Muscle of leg (tissue), 11 donors: Measurements from ENCODE around the gene RAB6C. TPM values are rescaled to one million over a fixed set of nuclear protein-coding genes. Genes with fewer than 3 reads are reported as not detected.
"Not testable (repeated sequence)": the region's sequence is repeated elsewhere in the genome, so short reads cannot be mapped to it uniquely, and the experiment has no call there.

ENCODE experiments used
- DNase-seq: peaks from one replicate; pipeline ENCODE4 v3.0.0; 2013
- H3K27ac ChIP-seq: one replicate; pipeline ENCODE4 v1.5.1; 2013; ENCODE audit warnings: mild to moderate bottlenecking, low read length, control low read depth
- H3K27me3 ChIP-seq: one replicate; pipeline ENCODE4 v1.6.1; 2013; ENCODE audit warnings: low read length; ENCODE audit not compliant: control insufficient read depth, insufficient read depth
- H3K36me3 ChIP-seq: one replicate; pipeline ENCODE4 v1.6.1; 2013; ENCODE audit warnings: low read length; ENCODE audit not compliant: control insufficient read depth, insufficient read depth
- H3K4me1 ChIP-seq: one replicate; pipeline ENCODE4 v1.6.1; 2013; ENCODE audit warnings: low read length; ENCODE audit not compliant: control insufficient read depth, insufficient read depth
- H3K4me3 ChIP-seq: one replicate; pipeline ENCODE4 v1.5.1; 2013; ENCODE audit warnings: low read length, control low read depth
- H3K9me3 ChIP-seq: replicated peaks from 2 replicates; pipeline ENCODE4 v1.6.1; 2013; ENCODE audit warnings: low read depth, low read length; ENCODE audit not compliant: control insufficient read depth
- WGBS: methylation state at CpG from one replicate; pipeline ENCODE4 v1.1.5; 2013; ENCODE audit warnings: missing lambda C conversion rate; ENCODE audit not compliant: insufficient coverage; 5-methylcytosine and 5-hydroxymethylcytosine counted together
- polyA plus RNA-seq, 8 donors: library from polyadenylated mRNA; unstranded; fragments of 120-200 nt; gene quantifications; one replicate each; pipeline versions ENCODE4 v1.2.1 to v1.2.3, GENCODE V29; 2013; ENCODE audit warnings: inconsistent platforms in 1 of 8, low replicate concordance in 1 of 8; ENCODE audit not compliant: insufficient read length in 8 of 8, insufficient read depth in 1 of 8
- total RNA-seq: library from RNA; stranded (reverse); fragments of 120-200 nt; gene quantifications from one replicate; pipeline ENCODE4 v1.2.4, GENCODE V29; 2013

RAB6C gene
- total and polyA plus RNA-seq, 9 donors, result 0.09 to 0.99 (median 0.54) TPM; not detected in 1

- H3K27ac ChIP-seq, H3K9me3 ChIP-seq, H3K4me1 ChIP-seq, DNase-seq, H3K36me3 ChIP-seq, H3K4me3 ChIP-seq: not testable (repeated sequence)
- H3K27me3 ChIP-seq, result peaks cover 12% of the 10 kb centered on the region
- no CpG with 5 or more reads among the region's 49 CpGs for WGBS
Observed at GRCh38 chr2:129992415-129993006, 13.0 kb downstream of the RAB6C start.

- H3K4me3 ChIP-seq, DNase-seq, H3K9me3 ChIP-seq, H3K4me1 ChIP-seq, H3K27ac ChIP-seq, H3K36me3 ChIP-seq: not testable (repeated sequence)
- 29% methylated on average over 15 of the region's 20 CpGs for WGBS
- H3K27me3 ChIP-seq, result peaks cover 12% of the 10 kb centered on the region
Observed at GRCh38 chr2:129993151-129993550, 13.7 kb downstream of the RAB6C start.

GRCh38 chr2:129996657-129997237 is 17.3 kb downstream of the RAB6C start:
- H3K27ac ChIP-seq, H3K36me3 ChIP-seq, DNase-seq, H3K4me3 ChIP-seq, H3K9me3 ChIP-seq, H3K4me1 ChIP-seq: not testable (repeated sequence)
- peaks cover 10% of the 10 kb centered on the region for H3K27me3 ChIP-seq
- WGBS, result 71% methylated on average over 1 of the region's 2 CpGs

GRCh38 chr2:129998771-129999170 is 19.3 kb downstream of the RAB6C start:
- H3K36me3 ChIP-seq, H3K27ac ChIP-seq, H3K4me1 ChIP-seq, DNase-seq, H3K9me3 ChIP-seq, H3K27me3 ChIP-seq, H3K4me3 ChIP-seq: not testable (repeated sequence)
- WGBS, result 79% methylated on average over 4 of the region's 6 CpGs

- peak; percentile 3 for DNase-seq
- H3K27ac ChIP-seq, H3K9me3 ChIP-seq, H3K4me1 ChIP-seq, H3K27me3 ChIP-seq, H3K4me3 ChIP-seq, H3K36me3 ChIP-seq: not testable (repeated sequence)
- WGBS, result 4% methylated on average over 19 of the region's 42 CpGs
Observed at GRCh38 chr2:130005862-130006261, 26.4 kb downstream of the RAB6C start.

DNA sequence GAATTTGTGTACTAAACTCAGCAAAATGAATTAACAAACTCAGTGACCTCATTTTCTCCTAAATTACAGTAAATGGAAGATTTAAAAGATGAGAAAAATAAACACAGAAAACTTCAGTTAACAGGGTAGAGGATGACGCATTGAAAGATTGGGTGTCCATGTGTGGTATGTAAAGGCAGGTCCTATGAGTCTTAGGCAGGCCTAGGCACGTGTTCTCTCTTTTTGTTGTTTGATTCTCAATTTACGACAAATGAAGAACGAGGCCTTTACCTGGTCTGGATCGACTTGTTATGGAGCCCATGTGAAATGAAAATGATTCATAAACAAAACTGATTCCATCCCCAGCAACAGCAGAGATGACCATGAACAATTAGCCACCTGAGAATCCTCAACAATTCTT is 37.2 kb downstream of the RAB6C start:
- not testable (repeated sequence) for H3K4me1 ChIP-seq, H3K27me3 ChIP-seq, H3K4me3 ChIP-seq, H3K9me3 ChIP-seq, DNase-seq, H3K27ac ChIP-seq, H3K36me3 ChIP-seq
- 86% methylated on average over 1 of the region's 5 CpGs for WGBS

- no peaks in the 10 kb centered on the region for H3K4me1 ChIP-seq
- no peak for DNase-seq
- WGBS, result 40% methylated on average over 1 of the region's 2 CpGs
- no peaks in the 10 kb centered on the region for H3K36me3 ChIP-seq
- peaks cover 5% of the 10 kb centered on the region for H3K9me3 ChIP-seq
- H3K27me3 ChIP-seq, result no peaks in the 10 kb centered on the region
- no peak overlapping the region for H3K27ac ChIP-seq
- H3K4me3 ChIP-seq, result no peak overlapping the region
Observed at GRCh38 chr2:130019402-130019801, 39.9 kb downstream of the RAB6C start.

DNA sequence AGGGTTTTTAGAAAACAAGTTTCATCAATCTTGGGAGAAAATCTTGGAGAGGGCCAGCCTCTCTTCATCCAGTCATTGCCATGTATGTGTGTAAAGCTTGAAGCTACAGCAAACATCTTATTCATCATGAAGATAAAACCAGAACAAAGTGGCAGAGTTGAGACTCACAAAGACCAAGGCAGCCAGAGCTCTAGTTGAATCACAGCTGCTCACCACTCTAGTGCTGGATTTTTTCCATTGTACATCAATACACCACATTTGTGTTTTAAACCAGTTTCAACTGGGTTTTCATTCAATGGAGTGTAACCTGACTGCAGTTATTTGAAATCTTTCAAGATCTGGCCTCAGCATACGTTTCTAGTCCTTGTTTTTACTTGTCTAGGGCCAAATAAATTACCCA is 40.6 kb downstream of the RAB6C start:
- H3K27me3 ChIP-seq, H3K36me3 ChIP-seq, DNase-seq, H3K4me3 ChIP-seq, H3K27ac ChIP-seq, H3K4me1 ChIP-seq, H3K9me3 ChIP-seq: not testable (repeated sequence)
- WGBS, result no CpG with 5 or more reads among the region's 1 CpG

- not testable (repeated sequence) for H3K4me3 ChIP-seq, H3K4me1 ChIP-seq, DNase-seq, H3K27me3 ChIP-seq, H3K9me3 ChIP-seq, H3K36me3 ChIP-seq, H3K27ac ChIP-seq
- WGBS, result no CpG with 5 or more reads among the region's 1 CpG
Observed at GRCh38 chr2:130025931-130026330, 46.5 kb downstream of the RAB6C start.
